Smooth muscle cell of the umbilical artery (primary cell): ENCODE data around the gene RBM44. TPM values are rescaled to one million over a fixed set of nuclear protein-coding genes. Genes with fewer than 3 reads are reported as not detected.

Experiments used
- total RNA-seq: library from RNA; depleted of rRNA; stranded (reverse); fragments of >200 nt; gene quantifications from 2 replicates; pipeline ENCODE4 v1.2.3, GENCODE V29; 2014

RBM44 gene
- total RNA-seq = 0.18 and 0.30 TPM in 2 replicates

GRCh38 chr2:237798236-237799059 lies at the start of gene RBM44:
Gene RBM44, plus strand, starts transcription at chr2:237798779. Its CDS starts 14,831 bp downstream, at chr2:237813610.

GRCh38 chr2:237859533-237860272 lies 61.1 kb downstream of the RBM44 start, which contains the start of gene RAMP1:
Gene RAMP1, plus strand, starts transcription at chr2:237859623. Its CDS starts 53 bp downstream, at chr2:237859676.

Other genes with a start within 250 kb of the RBM44 start
- not detected in 2 replicates for gene PRLH, start 232.2 kb upstream of the RBM44 start, total RNA-seq
- gene RAB17, start 208.0 kb upstream of the RBM44 start, total RNA-seq = 0.59 and 0.60 TPM in 2 replicates
- gene LRRFIP1, start 171.2 kb upstream of the RBM44 start, total RNA-seq = 46.3 and 106 TPM in 2 replicates
- 0.23 and 1.5 TPM in 2 replicates for gene RAMP1, start 60.8 kb downstream of the RBM44 start, total RNA-seq
- 65.9 and 66.1 TPM in 2 replicates for gene UBE2F, start 168.2 kb downstream of the RBM44 start, total RNA-seq